DND-41 (cell line): Measurements from ENCODE around the gene TSSK2.
A peak's percentile ranks its signal among the peaks of the same experiment; 100 is the strongest.

Experiments used
- ATAC-seq: fragments of 200-7000 bp; cut with Tn5 transposase; 3 replicates; pipeline ENCODE4 v1.9.1; 2021; ENCODE audit warnings: low read depth; ENCODE audit not compliant: insufficient read depth
- DNase-seq: peaks from one replicate; pipeline ENCODE4 v3.0.0-alpha.2; 2020
- H2AFZ ChIP-seq: 2 replicates; pipeline ENCODE4 v1.6.0; 2012; ENCODE audit warnings: low read depth, low read length
- H3K27ac ChIP-seq: 2 replicates; pipeline ENCODE4 v1.5.1; 2012; ENCODE audit warnings: low read length, inconsistent platforms
- H3K27me3 ChIP-seq: fragments of 200-600 bp; sonication (generic); 2 replicates; pipeline ENCODE4 v1.6.0; 2012; ENCODE audit warnings: low read length, mild to moderate bottlenecking, inconsistent platforms; ENCODE audit not compliant: insufficient read depth, poor library complexity
- H3K36me3 ChIP-seq: 2 replicates; pipeline ENCODE4 v1.5.1; 2012; ENCODE audit warnings: low read length, inconsistent platforms; ENCODE audit not compliant: insufficient read depth
- H3K4me1 ChIP-seq: 2 replicates; pipeline ENCODE4 v1.5.1; 2012; ENCODE audit warnings: mild to moderate bottlenecking, low read length; ENCODE audit not compliant: insufficient read depth
- H3K4me2 ChIP-seq: 2 replicates; pipeline ENCODE4 v1.6.0; 2012; ENCODE audit warnings: mild to moderate bottlenecking, moderate library complexity, low read length, inconsistent platforms; ENCODE audit not compliant: insufficient read depth
- H3K4me3 ChIP-seq, 2 experiments: fragments of 200-600 bp in 1 of 2; shearing (Covaris generic) in 1 of 2; 2 replicates each; pipeline ENCODE4 v1.5.1; 2012 to 2016; ENCODE audit warnings: inconsistent platforms in 2 of 2, low read length in 2 of 2, mild to moderate bottlenecking in 2 of 2, low read depth in 1 of 2, moderate library complexity in 1 of 2
- H3K79me2 ChIP-seq: 2 replicates; pipeline ENCODE4 v1.6.0; 2012; ENCODE audit warnings: low read length, inconsistent platforms; ENCODE audit not compliant: insufficient read depth
- H3K9ac ChIP-seq: 2 replicates; pipeline ENCODE4 v1.6.0; 2012; ENCODE audit warnings: low read depth, mild to moderate bottlenecking, inconsistent platforms, low read length, moderate library complexity
- H3K9me3 ChIP-seq: 2 replicates; pipeline ENCODE4 v1.5.1; 2012; ENCODE audit warnings: low read length, moderate library complexity, mild to moderate bottlenecking, inconsistent platforms; ENCODE audit not compliant: insufficient read depth, severe bottlenecking
- H4K20me1 ChIP-seq: 2 replicates; pipeline ENCODE4 v1.6.0; 2012; ENCODE audit warnings: low read length; ENCODE audit not compliant: insufficient read depth
- EZH2 ChIP-seq: IDR thresholded peaks from 3 replicates; pipeline ENCODE4 v1.6.1; 2012; ENCODE audit warnings: borderline replicate concordance, low read depth, mild to moderate bottlenecking, moderate library complexity, low read length, inconsistent platforms; ENCODE audit not compliant: severe bottlenecking
- TF ChIP-seq, protein P1 (sequence below): IDR thresholded peaks from 2 replicates; pipeline ENCODE4 v1.5.1; 2012; ENCODE audit warnings: borderline replicate concordance, low read length, moderate library complexity, mild to moderate bottlenecking; ENCODE audit not compliant: poor library complexity, severe bottlenecking; ENCODE audit errors: extremely low read depth

The TSSK2 gene

DNA sequence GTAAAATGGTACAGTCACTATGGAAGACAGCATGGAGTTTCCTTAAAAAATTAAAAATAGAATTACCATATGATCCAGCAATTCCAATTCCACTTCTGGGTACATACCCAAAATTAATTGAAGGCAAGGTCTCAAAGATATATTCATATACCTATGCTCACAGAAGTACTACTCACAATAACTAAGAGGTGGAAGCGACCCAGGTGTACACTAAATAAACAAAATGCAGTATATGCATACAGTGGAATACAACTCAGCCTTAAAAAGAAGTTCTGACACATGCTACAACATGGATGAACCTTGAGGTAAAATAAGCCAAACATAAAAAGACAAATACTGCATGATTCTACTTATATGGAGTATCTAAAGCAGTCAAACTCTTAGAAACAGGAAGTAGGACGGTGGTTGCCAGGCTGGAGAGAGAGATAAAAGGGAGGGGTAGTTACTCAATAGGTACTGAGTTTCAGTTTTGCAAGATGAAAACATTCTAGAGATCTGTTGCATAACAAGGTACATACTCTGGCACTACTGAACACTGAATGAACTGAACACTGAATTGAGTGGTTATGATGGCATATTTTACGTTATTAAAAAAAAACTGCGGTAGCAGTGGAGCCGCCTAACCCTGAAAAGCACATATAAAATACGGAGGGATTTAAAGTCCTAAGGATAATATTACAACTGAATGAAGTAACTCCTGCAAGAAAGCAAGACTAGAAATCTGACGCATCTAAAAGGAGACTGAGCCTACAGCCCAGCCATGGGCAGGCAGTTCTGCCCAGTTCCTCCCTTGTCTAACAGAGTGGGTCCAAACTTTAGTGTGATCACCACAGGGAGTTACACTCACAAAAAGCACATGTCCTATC lies 21.7 kb upstream of the TSSK2 start:
- Histone ChIP-seq H3K9me3 (no peaks in the 10 kb centered on the region), H3K27ac (peak overlapping the region; percentile 71), H2AFZ (0 out of 2 replicates have a peak overlapping the region, but pooled peaks have one; percentile 11), H4K20me1 (peaks cover 71% of the 10 kb centered on the region), H3K9ac (peak overlapping the region; percentile 33), H3K36me3 (peaks cover 12% of the 10 kb centered on the region; the same call in 1 of the 2 replicates), H3K27me3 (no peaks in the 10 kb centered on the region), H3K4me3 (peak overlapping the region in 1 of 2 experiments; percentile 45; a peak in 2 of 4 replicates), H3K4me1 (peaks cover 30% of the 10 kb centered on the region), H3K4me2 (peak overlapping the region; percentile 64), H3K79me2 (peaks cover 94% of the 10 kb centered on the region)
- DNase-seq (peak; percentile 61), ATAC-seq (peak; percentile 96)
- TF ChIP-seq, protein P1, sequence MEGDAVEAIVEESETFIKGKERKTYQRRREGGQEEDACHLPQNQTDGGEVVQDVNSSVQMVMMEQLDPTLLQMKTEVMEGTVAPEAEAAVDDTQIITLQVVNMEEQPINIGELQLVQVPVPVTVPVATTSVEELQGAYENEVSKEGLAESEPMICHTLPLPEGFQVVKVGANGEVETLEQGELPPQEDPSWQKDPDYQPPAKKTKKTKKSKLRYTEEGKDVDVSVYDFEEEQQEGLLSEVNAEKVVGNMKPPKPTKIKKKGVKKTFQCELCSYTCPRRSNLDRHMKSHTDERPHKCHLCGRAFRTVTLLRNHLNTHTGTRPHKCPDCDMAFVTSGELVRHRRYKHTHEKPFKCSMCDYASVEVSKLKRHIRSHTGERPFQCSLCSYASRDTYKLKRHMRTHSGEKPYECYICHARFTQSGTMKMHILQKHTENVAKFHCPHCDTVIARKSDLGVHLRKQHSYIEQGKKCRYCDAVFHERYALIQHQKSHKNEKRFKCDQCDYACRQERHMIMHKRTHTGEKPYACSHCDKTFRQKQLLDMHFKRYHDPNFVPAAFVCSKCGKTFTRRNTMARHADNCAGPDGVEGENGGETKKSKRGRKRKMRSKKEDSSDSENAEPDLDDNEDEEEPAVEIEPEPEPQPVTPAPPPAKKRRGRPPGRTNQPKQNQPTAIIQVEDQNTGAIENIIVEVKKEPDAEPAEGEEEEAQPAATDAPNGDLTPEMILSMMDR: no peak
- TF ChIP-seq EZH2: no peak

DNA sequence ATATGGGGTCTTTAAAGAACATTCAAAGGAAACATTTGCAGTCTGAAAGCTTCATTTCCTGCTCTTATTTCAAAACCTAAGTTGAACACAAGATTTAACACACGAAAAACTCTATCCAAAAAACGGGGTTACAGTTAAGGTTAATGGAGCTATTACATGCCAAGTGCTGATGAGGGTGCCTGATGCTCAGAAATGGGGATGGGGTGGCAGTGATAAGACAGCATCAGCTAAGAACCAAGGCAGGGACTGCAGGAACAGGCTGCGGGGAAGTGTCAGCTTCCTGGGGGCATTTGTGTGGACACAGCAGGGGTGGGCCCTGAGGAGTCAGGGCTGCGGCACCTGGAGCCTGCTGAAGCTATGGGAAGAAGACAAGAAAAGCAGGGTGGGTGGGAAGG lies 21.0 kb upstream of the TSSK2 start:
- peaks cover 94% of the 10 kb centered on the region for H3K79me2 ChIP-seq
- no peak for DNase-seq
- H3K36me3 ChIP-seq: peaks cover 12% of the 10 kb centered on the region; the same call in 1 of the 2 replicates
- peak overlapping the region; percentile 71 for H3K27ac ChIP-seq
- peak overlapping the region; percentile 64 for H3K4me2 ChIP-seq
- no peaks in the 10 kb centered on the region for H3K9me3 ChIP-seq
- peaks cover 30% of the 10 kb centered on the region for H3K4me1 ChIP-seq
- peak overlapping the region in 1 of 2 experiments; percentile 45; a peak in 2 of 4 replicates for H3K4me3 ChIP-seq
- no peak; the same call in 2 of the 3 replicates for ATAC-seq
- peaks cover 72% of the 10 kb centered on the region for H4K20me1 ChIP-seq
- TF ChIP-seq, protein P1: no peak
- TF ChIP-seq EZH2: no peak
- no peaks in the 10 kb centered on the region for H3K27me3 ChIP-seq
- H2AFZ ChIP-seq: no peak overlapping the region
- peak overlapping the region; percentile 33 for H3K9ac ChIP-seq

DNA sequence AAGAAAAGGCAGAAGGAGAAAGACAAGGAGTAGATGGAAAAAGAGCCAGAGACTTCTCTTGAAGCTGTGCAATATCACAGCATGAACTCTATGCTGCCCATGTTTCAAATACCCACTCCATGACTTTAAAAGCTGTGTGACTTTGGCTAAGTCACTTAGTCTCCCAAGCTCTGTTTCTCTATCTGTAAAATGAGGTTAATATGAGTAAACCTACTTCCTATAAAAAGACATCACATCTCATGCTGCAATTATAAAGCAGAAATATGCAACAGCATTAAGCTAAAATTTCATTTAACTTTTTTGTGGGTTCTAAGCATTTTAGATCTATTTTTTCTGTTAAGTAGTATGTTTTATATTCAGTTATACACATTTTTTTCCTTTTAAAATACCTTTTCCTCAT lies 20.5 kb upstream of the TSSK2 start:
- Histone ChIP-seq H3K4me1 (peaks cover 32% of the 10 kb centered on the region), H3K9ac (no peak overlapping the region), H3K9me3 (no peaks in the 10 kb centered on the region), H3K27me3 (no peaks in the 10 kb centered on the region), H3K36me3 (peaks cover 11% of the 10 kb centered on the region), H3K4me2 (peak overlapping the region; percentile 64; the same call in 1 of the 2 replicates), H2AFZ (no peak overlapping the region), H3K79me2 (peaks cover 94% of the 10 kb centered on the region), H3K27ac (no peak overlapping the region), H4K20me1 (peaks cover 72% of the 10 kb centered on the region), H3K4me3 (no peak overlapping the region)
- DNase-seq (no peak), ATAC-seq (no peak)
- TF ChIP-seq, protein P1: no peak
- TF ChIP-seq EZH2: no peak
